GM18526 (cell line): ENCODE data around the gene SKI.

Experiments used
- POLR2A ChIP-seq: IDR thresholded peaks from 3 replicates; pipeline ENCODE4 v1.6.1; 2011; ENCODE audit not compliant: insufficient read length; ENCODE audit errors: extremely low read depth

Gene SKI

DNA sequence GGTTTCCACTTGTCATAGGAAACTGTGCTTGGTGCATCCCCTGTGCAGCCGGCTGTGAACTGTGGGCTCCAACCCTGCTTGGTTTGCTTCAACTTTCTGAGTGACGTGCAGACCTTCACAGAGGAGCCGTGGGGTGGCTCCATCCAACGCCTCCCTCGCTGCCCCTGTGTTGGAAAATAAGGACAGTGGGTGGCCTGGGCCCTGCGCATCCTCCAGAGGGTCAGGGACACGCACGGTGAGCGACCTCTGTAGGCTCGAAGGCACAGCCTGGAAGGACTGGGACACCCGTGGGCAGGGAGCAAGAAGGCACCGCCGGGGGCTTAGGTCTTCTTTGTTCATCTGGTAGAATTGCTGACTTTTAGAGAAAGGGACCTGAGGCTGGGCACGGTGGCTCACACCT, 27.1 kb upstream of the SKI start:
- TF ChIP-seq POLR2A, result no peak

- no peak for TF ChIP-seq POLR2A
Observed at GRCh38 chr1:2202008-2202575, 26.0 kb upstream of the SKI start.

DNA sequence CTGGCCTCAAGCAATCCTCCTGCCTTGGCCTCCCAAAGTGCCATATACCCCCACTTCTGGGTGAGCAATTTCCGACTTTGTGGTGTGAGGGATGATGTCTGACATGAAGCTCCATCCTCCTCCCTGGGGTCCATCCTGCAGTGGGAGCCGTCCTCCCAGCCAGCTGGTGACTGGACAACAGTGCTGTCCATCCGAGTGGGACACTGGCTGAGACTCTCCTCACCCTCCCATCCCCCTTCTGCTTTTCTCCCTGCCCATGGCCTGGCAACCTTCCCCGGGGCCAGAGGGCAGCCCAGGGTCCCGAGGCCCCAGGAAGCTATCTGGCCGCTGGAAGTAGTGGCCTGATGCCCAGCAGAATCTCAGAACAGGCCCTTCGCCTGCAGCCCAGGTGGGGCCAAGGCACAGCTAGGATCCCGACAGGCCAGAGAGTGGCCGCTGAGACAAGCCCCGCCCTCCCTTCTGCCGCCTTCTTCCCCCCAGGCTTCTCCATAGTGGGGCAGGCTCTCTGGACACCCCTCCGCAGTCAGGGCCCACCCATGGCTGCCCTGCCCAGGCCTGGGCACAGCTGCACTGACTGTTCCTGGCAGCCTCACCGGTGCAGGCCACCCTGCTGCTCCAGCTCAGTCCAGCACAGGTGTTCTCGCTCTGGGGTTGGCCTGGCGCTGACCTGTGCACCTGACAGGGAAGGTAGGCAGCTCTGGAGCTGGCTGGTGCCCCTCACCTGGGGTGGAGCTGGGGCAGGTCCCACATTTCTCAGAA, 25.1 kb upstream of the SKI start:
- no peak for TF ChIP-seq POLR2A

GRCh38 chr1:2203671-2204414, 24.3 kb upstream of the SKI start:
- no peak for TF ChIP-seq POLR2A

GRCh38 chr1:2204415-2205190, 23.5 kb upstream of the SKI start:
- no peak for TF ChIP-seq POLR2A

GRCh38 chr1:2205191-2205952, 22.7 kb upstream of the SKI start:
- TF ChIP-seq POLR2A, result peak; percentile 22

DNA sequence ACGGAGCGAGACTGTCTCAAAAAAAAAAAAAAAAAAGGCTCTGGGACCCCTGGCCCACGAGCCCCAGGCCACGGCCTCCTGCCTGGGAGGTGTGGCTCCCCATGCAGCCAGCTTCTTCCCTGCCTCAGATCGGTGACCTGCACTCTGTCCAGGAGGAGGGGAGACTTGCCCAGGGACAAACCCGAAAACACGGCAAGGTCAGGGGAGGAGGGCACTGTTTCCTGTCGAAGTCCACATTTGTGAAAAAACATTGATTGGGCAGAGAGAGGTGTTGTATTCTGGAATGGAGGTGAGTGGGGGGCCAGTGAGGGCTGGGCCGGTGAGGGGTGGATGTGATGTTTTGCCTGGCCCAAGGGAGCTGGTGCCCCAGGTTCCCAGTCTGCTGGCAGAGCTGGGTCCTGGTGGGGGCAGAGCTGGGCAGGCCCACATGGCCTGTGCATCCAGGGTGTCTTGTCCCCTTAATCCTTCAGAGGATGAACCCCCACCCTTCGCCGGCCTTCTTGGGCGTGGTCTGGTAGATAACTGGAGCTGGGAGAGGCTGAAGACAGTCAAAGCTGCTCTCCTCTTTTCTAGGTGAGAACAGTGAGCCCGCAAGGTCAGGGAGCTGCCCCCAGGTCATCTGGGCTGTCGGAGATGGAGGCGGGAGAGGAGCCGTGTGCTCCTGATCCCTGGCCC, 21.2 kb upstream of the SKI start:
- TF ChIP-seq POLR2A, result no peak

DNA sequence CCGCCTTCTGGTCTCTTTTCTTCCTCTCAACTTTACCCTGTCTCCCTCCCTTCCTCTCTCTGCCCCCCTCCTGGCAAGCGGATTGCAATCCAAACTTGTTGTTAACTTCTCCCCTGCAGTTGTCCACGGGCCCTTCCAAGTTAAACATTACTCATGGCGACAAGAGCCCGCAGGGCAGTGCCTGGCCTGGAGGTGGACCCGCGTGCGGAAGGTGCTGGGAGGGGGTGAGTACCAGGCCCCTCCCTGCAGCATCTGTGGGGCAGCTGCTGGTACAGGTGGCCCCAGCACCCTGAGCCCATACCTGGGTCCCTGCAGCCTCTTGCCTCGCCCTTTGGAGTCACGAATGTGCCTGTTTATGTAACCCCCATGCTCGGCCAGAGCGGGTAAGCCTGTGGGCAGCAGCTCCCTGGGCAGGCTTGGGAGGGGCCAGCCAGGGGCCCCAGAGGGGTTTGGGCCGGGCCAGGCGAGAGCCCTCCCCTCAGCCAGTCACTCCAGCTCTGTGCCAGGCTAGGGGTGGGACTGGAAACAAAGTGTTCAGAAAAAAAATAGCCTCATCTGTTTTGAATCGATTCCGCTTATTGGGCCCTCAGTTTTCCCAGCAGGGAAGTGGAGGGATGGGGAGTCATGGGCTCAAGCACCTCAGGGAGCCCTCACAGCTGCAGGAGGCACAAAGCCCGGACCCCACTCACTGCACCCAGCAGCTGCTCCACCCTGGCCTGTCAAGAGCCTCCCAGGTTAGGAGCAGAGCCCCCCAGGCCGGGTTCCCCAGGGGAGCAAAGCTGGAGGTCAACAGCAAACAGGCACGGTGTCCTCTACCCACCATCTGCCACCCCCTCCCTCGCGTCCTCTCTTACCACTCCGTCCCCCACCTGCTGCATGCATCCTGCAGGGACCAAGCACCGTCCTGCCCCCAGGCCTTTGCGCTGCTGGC, 19.5 kb upstream of the SKI start:
- no peak for TF ChIP-seq POLR2A

DNA sequence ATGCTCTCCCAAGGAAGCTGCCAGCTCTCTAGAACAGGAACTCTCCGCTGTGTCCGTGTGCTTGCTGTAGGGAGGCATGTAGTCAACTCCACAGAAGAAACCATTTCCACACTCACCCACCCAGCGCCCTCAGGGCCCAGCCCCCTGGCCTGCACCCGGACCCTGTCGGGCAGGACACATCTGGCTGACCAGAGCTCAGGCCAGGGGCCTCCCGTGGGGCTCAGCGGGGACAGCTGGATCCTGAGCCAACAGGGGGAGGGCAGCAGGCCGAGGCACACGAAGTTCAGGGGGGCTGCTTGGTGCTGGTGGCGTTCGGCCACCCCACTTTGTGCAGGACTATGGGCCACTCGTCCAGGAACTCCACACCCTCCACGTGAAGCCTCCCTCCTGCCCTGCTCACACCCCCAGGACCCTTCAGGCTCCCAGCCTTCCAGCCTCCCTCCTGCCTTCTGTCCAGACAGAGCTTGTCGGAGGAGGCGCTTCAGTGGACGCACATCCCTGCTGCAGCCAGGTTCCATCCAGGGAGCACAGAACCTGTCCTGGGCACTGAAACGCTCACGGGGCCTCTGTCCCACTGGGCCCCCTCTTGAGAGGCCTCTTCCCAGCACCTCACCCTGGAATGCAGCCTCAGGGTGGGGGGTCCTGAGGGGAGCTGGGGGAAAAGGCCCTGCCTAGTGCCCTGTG, 18.6 kb upstream of the SKI start:
- TF ChIP-seq POLR2A, result no peak

- TF ChIP-seq POLR2A, result no peak
Observed at GRCh38 chr1:2210084-2210653, 17.9 kb upstream of the SKI start.

- TF ChIP-seq POLR2A, result no peak
Observed at GRCh38 chr1:2210786-2211185, 17.3 kb upstream of the SKI start.

DNA sequence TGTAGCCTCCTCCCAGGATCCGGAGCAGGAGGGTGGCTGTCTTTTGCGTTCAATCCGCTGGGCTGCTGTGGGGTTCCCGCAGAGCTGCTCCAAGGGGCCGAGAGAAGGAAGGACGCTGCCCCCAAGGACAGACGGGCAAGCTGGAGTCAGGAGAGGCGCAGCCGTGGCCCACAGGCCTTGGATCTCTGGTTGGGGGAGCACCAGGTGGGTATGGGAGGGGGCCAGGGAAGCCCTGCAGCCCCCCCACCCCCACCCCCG, 15.9 kb upstream of the SKI start:
- TF ChIP-seq POLR2A, result no peak
